ENCODE results near the gene SASH1. TPM values are rescaled to one million over a fixed set of nuclear protein-coding genes. Genes with fewer than 3 reads are reported as not detected.

Gene SASH1
- total RNA-seq, 1 experiment from 2014 or later, result 33.2 TPM

DNA sequence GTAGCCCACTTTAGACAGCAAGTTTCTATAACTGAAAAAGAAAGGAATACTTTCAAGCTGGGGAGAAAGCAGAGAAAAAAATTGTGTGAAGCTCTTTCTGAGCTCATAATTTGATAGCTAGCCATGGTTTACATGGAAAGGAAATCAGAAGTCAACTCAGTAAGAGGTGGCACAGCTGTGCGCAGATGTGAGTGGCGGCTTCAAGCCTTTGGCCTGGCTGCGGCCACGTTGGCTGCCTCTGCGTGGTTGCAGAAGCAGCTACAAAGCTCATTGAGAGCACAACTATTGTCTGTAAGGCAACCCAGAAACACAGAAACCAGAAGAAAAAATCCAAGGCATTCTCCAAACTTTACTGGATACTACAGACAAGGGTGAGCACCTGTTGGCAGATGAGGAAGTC is 136.9 kb downstream of the SASH1 start:
- H3K27ac Mint-ChIP-seq, result peak overlapping the region in 1 of 3 experiments; percentile 15; a peak in 1 of 7 replicates

More for the DNA sequence above, 136.9 kb downstream of the SASH1 start:
- Mint-ChIP-seq H3K4me1 (no peaks in the 10 kb centered on the region), H3K9me3 (no peaks in the 10 kb centered on the region), H3K36me3 (ENCODE audit: insufficient read depth in 1 of 3, low read depth in 3 of 3) (peaks cover 3 to 38% (median 25%) of the 10 kb centered on the region in 3 experiments; a peak in 6 of 7 replicates), H3K27me3 (ENCODE audit: low read depth) (no peaks in the 10 kb centered on the region), H3K4me3 (no peak overlapping the region)
- TF ChIP-seq, protein P1, sequence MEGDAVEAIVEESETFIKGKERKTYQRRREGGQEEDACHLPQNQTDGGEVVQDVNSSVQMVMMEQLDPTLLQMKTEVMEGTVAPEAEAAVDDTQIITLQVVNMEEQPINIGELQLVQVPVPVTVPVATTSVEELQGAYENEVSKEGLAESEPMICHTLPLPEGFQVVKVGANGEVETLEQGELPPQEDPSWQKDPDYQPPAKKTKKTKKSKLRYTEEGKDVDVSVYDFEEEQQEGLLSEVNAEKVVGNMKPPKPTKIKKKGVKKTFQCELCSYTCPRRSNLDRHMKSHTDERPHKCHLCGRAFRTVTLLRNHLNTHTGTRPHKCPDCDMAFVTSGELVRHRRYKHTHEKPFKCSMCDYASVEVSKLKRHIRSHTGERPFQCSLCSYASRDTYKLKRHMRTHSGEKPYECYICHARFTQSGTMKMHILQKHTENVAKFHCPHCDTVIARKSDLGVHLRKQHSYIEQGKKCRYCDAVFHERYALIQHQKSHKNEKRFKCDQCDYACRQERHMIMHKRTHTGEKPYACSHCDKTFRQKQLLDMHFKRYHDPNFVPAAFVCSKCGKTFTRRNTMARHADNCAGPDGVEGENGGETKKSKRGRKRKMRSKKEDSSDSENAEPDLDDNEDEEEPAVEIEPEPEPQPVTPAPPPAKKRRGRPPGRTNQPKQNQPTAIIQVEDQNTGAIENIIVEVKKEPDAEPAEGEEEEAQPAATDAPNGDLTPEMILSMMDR (conservative IDR thresholded peaks at IDR 0.05), result no peak
- Histone ChIP-seq H3K23ac (ENCODE audit: insufficient read length, low read depth, low read length) (no peak overlapping the region), H3K23me2 (ENCODE audit: insufficient read length, low read depth, low read length, poor library complexity, severe bottlenecking) (no peaks in the 10 kb centered on the region), H3K79me2 (ENCODE audit: insufficient read depth, low read length) (no peaks in the 10 kb centered on the region), H3K79me1 (ENCODE audit: insufficient read depth, low read depth, low read length, poor library complexity, severe bottlenecking) (no peaks in the 10 kb centered on the region), H3K56ac (ENCODE audit: insufficient read length, low read depth, low read length) (no peak overlapping the region), H4K8ac (replicated peaks; ENCODE audit: insufficient read length, low read depth, low read length) (no peak overlapping the region), H2BK5ac (ENCODE audit: insufficient read length, low read length) (no peak overlapping the region), H3K4me2 (ENCODE audit: insufficient read depth, insufficient read length, low read length) (no peak overlapping the region), H4K20me1 (ENCODE audit: control insufficient read depth, insufficient read depth, insufficient read length) (no peaks in the 10 kb centered on the region), H3K18ac (ENCODE audit: insufficient read length, low read depth, low read length) (no peak overlapping the region), H3K4ac (ENCODE audit: low read depth, low read length) (no peak overlapping the region), H2BK12ac (ENCODE audit: insufficient read length, low read depth, low read length) (no peak overlapping the region), H4K5ac (ENCODE audit: insufficient read length, low read depth, low read length) (no peak overlapping the region), H3T11ph (ENCODE audit: low read length) (no peak overlapping the region), H2BK120ac (ENCODE audit: low read depth, low read length, poor library complexity, severe bottlenecking) (no peak overlapping the region), H2AK5ac (ENCODE audit: insufficient read length, low read length) (no peak overlapping the region), H3K27ac (ENCODE audit: insufficient read length, low read depth, low read length) (no peak overlapping the region), H3K9me3 (ENCODE audit: control insufficient read depth, low read depth, low read length) (no peaks in the 10 kb centered on the region), H3K9ac (ENCODE audit: extremely low read depth, insufficient read length, low read length) (no peak overlapping the region), H3K14ac (ENCODE audit: insufficient read depth, low read length) (no peak overlapping the region), H2AFZ (ENCODE audit: low read length) (no peak overlapping the region), H2BK15ac (ENCODE audit: low read depth, low read length) (no peak overlapping the region), H3K4me1 (ENCODE audit: insufficient read depth, low read length) (no peaks in the 10 kb centered on the region), H2BK20ac (ENCODE audit: low read depth, low read length, poor library complexity, severe bottlenecking) (no peak overlapping the region), H4K91ac (ENCODE audit: insufficient read length, low read depth, low read length) (no peak overlapping the region), H3K27me3 (ENCODE audit: insufficient read depth, low read length) (no peaks in the 10 kb centered on the region)
- DNase-seq, result no peak
- WGBS (ENCODE audit: extremely low coverage, insufficient read length, low lambda C conversion rate), result no CpG with 5 or more reads among the region's 5 CpGs
